H1 (cell line): ENCODE results near the gene GLTP. TPM values are rescaled to one million over a fixed set of nuclear protein-coding genes. Genes with fewer than 3 reads are reported as not detected.

Experiments used
- CHD7 ChIP-seq: fragments of 300-600 bp; sonication (generic); IDR thresholded peaks from 2 replicates; pipeline ENCODE4 v1.7.1; 2012; ENCODE audit warnings: low read length, moderate library complexity, mild to moderate bottlenecking, inconsistent platforms; ENCODE audit not compliant: insufficient replicate concordance
- E2F6 ChIP-seq: IDR thresholded peaks from 2 replicates; pipeline ENCODE4 v1.6.1; 2012; ENCODE audit warnings: inconsistent platforms
- FOSL1 ChIP-seq: IDR thresholded peaks from 2 replicates; pipeline ENCODE4 v1.6.1; 2011; ENCODE audit warnings: mild to moderate bottlenecking, low read depth, low read length, moderate library complexity; ENCODE audit not compliant: insufficient read depth
- KDM4A ChIP-seq: IDR thresholded peaks from one replicate; pipeline ENCODE4 v1.7.1; 2012; ENCODE audit warnings: low read depth, mild to moderate bottlenecking, moderate library complexity, low read length, inconsistent platforms; ENCODE audit not compliant: severe bottlenecking
- SUZ12 ChIP-seq: fragments of 200-600 bp; sonication (generic); IDR thresholded peaks from 2 replicates; pipeline ENCODE4 v1.6.1; 2012; ENCODE audit warnings: mild to moderate bottlenecking, inconsistent platforms, low read length, moderate library complexity, mixed read lengths
- polyA plus RNA-seq, 7 experiments: library from polyadenylated mRNA; depleted of rRNA in 3 of 7; stranded (reverse) in 5 of 7; unstranded in 2 of 7; fragments of >200 nt in 5 of 7; fragments of 200-250 nt in 2 of 7; gene quantifications; 1 replicate in 5 of 7; 2 replicates in 1 of 7; 4 replicates in 1 of 7; pipeline versions ENCODE4 v1.2.1 to v1.2.3, GENCODE V29; 2011 to 2013; ENCODE audit warnings: missing spikeins in 2 of 7, mixed read lengths in 2 of 7
- total RNA-seq: library from RNA; stranded (reverse); fragmentation: NEBNext Ultra II Directional; extraction: Animal tissue kit (Norgen Biotek cat#: 25700); gene quantifications from 2 replicates; pipeline ENCODE4 v1.2.1, GENCODE V29; 2021

Gene GLTP
- total and polyA plus RNA-seq, 2 of the 8 experiments (the other 6 are each of a cell fraction or from before 2014, with no cell fraction given) = 9.8 to 26.1 TPM

DNA sequence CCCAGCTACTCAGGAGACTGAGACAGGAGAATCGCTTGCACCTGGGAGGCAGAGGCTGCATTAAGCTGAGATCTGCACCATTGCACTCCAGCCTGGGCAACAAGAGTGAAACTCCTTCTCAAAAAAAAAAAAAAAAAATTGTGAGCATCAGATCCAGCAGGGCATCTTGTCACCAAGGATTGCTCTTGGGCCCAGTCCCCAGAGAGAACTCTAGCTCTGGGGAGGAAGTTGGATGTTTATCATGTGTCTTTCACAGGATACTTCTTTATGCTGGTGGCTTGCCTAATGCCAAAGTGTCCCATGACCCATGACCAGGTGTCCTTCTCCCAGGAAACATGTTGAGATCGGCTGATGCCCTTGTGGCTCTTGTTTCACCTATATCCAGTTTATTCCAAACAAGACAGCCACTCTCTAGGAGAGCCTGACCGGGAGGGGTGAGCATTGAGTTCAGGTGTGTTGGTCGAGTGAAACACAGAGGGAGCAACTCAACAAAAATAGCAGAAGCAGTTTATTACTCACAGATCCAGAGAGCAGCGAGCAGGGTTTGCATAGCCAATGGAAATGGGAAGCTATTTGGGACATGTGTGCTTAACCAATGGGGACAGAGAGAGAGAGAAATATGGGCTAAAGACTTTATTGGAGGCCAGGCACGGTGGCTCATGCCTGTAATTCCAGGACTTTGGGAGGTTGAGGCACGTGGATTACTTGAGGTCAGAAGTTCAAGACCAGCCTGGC, 13.1 kb upstream of the GLTP start (continued):
- TF ChIP-seq E2F6 = no peak
- TF ChIP-seq CHD7 = no peak
- TF ChIP-seq FOSL1 = no peak
- no peak for TF ChIP-seq SUZ12
- no peak for TF ChIP-seq KDM4A
